Transverse colon (tissue), 1 donor: ENCODE data around the gene PITX1.

Experiments
- EP300 ChIP-seq: sonication (generic); formaldehyde crosslinking; IDR thresholded peaks from one replicate; pipeline ENCODE4 v1.6.1; 2017; ENCODE audit warnings: antibody characterized with exemption, low read depth
- POLR2A ChIP-seq: fragments of 450-650 bp; IDR thresholded peaks from one replicate; pipeline ENCODE4 v1.6.1; 2016; ENCODE audit warnings: antibody characterized with exemption, mild to moderate bottlenecking, moderate library complexity

GRCh38 chr5:135033901-135034235, at the start of gene PITX1:
- no peak for TF ChIP-seq POLR2A
- TF ChIP-seq EP300 = no peak
